HPDE6-E6E7 (cell line): Measurements from ENCODE around the gene SMG6.

Experiments
- DNase-seq: peaks from one replicate; pipeline ENCODE4 v3.0.0; 2011; ENCODE audit warnings: missing footprints; ENCODE audit errors: extremely low spot score

The SMG6 gene

GRCh38 chr17:2049333-2050299 lies 254.0 kb downstream of the SMG6 start:
- DNase-seq = no peak

DNA sequence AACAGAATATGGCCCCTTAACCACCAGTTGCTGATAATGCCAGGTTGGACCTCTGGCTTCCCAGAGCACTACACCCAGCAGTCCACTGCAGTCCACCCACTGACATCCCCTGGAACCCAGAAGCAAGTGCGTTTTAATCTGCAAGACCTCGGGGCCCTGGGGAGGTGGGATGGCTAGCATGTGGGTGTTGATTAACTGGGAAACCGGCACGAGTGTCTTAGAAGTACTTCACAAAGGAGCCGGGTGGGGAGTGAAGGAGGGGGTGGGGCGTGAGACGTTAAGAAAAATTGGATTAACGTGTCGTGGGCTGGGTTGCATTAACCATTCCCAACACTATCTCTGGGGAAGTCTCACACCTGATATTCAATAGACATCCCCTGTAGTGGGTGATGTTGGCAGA lies 254.8 kb downstream of the SMG6 start:
- no peak for DNase-seq

DNA sequence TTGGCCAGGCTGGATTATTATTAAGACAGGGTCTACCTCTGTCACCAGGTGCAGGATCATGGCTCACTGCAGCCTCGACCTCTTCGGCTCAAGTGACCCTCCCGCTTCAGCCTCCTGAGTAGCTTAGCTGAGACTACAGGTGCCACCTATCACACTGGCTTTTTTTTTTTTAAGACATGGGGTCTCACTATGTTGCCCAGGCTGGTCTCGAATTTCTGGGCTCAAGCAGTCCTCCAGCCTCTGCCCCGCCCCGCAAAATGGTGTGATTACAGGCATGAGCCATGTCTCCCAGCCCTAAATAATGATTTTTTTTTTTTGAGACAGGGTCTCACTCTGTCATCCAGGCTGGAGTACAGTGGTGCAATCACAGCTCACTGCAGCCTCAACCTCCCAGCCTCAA lies 256.0 kb downstream of the SMG6 start:
- DNase-seq = no peak

DNA sequence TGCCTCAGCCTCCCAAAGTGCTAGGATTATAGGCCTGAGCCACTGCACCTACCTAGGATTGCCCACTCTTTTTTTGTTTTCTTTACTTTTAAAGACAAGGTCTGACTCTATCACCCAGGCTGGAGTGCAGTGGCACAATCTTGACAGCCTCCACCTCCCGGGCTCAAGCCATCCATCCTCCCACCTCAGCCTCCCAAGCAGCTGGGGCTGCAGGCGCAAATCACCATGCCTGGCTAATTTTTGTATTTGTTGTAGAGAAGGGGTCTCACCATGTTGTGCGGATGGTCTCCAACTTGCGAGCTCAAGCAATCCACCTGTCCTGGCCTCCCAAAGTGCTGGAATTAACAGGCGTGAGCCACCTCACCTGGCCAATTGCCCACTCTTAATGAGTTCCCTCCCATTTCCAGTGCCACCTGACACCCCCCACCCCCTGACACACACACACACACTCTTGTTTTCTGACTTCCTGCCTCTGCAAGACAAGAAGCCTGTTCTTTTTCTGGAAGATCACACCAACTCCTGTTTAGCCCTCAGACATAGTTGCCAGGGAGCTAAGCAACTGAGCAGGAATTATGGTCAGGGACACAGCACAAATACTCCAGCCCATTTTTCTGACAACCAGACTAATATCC lies 259.2 kb downstream of the SMG6 start:
- DNase-seq = no peak

GRCh38 chr17:2043785-2044184 lies 259.8 kb downstream of the SMG6 start:
- DNase-seq = no peak

- DNase-seq = no peak
Observed at GRCh38 chr17:2042933-2043332, 260.7 kb downstream of the SMG6 start.

GRCh38 chr17:2042390-2042847 lies 261.2 kb downstream of the SMG6 start:
- no peak for DNase-seq

GRCh38 chr17:2041561-2042389 lies 261.8 kb downstream of the SMG6 start, which contains the start of gene OVCA2:
OVCA2 (plus strand) TSS chr17:2042022; CDS start chr17:2042048, 26 bp downstream.
- peak; percentile 92 for DNase-seq

DNA sequence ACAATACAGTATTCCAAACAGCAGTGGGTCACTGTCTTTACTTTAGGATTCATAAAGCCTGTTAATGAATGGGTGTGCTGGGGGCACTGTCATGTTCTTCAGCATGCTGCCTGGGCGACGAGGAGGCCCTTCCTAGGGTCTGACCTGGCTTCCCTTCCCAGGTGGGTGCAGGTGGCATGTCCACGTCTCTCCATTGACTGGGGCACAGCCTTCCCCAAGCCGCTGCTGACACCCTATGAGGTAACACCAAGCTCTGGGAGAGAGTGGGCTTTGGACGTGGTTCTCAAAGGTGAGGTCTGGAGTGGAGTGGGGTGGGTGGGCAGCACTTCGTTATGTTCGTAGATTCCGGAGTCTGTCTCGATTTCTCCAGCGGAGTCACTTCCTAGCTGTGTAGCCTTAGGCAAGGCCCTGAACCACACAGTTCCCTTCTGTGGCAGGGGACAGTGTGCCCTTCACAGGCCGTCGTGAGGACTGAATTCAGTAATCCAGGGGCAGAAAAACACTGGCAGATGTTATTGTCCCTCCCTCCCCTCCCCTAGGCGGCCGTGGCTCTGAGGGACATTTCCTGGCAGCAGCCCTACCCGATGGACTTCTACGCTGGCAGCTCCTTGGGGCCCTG lies 262.5 kb downstream of the SMG6 start:
- no peak for DNase-seq

GRCh38 chr17:2040219-2040827 lies 263.3 kb downstream of the SMG6 start:
- no peak for DNase-seq

GRCh38 chr17:2037155-2037554 lies 266.4 kb downstream of the SMG6 start:
- no peak for DNase-seq

DNA sequence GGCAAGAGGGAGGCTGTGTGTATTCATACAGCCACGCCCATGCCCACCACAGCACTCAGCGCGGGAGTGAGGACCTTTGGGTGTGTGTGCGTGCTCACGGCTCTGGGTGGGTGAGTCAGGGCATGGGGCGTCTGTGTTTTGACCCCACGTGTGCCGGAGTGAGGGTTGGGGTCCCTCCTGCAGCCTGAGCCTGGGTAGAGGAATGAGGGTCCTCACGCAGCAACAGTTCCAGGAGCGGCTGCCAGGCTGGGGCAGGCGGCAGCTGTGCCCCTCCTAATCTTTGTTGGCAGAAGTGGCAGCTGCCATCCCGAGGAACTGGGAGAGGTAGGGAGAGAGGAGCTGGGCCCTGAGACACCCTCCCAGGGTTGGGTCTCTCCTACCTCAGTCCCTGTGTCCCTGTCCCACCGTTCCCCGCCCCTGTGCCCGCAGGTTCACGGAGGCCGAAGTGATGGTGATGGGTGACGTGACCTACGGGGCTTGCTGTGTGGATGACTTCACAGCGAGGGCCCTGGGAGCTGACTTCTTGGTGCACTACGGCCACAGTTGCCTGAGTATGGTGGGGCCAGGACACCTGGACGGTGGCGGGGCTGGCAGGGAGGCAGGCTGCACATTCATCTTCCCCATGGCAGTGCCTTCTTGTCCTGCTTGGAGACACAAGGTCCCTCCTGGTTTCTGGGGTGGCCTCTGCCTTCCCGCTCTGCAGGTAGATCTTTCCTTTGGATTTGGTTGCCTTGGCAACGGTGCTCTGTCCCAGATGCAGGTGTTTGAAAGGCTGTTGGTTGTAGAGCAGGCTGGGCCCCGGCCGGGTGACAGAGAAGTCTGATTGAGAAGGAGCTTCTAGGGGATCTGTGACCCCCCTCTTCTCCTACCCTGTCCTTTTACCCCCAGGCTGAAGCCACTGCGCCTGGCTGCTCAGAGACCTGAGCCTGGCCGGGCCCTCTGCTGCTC lies 267.8 kb downstream of the SMG6 start:
- DNase-seq = no peak

DNA sequence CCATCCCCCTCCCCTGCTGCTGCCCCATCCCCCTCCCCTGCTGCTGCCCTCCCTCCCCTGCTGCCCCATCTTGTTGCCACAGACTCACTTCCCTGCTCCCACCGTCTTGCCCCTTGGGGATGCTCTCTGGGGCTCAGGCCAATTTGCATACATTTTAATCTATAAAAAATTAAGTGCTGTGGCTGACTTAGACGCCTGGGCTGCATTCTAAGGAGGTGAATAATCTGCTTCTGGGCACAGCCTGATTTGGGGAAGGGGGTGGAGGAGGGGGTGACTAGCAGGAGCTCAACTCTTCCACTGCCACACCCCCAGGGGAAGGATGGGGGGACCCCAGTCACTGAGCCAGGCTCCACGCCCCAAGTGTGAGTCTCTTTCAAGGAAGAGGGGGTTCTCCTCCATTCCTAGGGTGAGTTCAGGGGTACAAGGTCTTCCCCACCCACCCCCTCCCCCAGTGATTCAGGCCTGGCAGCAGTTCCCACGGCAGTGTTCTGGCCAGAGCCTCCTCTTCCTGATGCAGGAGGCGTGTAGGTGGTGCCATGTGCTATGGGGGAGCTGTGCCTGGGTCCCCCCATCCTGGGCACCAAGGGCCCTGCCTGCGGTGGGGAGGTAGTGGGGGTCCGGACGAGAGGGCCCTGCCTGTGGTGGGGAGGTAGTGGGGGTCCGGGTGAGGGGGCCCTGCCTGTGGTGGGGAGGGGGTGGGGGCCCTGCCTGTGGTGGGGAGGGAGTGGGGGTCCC lies 268.6 kb downstream of the SMG6 start:
- no peak for DNase-seq

DNA sequence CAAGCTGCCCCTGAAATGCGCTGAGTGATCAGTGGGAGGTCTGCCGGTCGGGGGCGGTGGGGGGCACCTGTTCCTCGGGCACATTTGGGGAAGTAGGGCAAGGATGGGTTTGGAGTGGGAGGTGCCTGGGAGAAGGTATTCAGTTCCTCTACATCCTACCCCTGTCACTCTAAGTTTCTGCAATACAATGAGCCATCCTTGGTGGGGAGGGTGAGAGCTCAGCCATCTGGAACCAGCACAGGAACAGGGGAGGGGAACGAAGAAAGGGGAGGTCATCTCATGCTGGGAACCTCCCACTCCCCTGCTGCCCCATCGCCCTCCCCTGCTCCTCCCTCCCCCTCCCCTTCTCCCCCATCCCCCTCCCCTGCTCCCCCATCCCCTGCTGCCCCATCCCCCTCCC lies 269.4 kb downstream of the SMG6 start:
- DNase-seq = no peak

DNA sequence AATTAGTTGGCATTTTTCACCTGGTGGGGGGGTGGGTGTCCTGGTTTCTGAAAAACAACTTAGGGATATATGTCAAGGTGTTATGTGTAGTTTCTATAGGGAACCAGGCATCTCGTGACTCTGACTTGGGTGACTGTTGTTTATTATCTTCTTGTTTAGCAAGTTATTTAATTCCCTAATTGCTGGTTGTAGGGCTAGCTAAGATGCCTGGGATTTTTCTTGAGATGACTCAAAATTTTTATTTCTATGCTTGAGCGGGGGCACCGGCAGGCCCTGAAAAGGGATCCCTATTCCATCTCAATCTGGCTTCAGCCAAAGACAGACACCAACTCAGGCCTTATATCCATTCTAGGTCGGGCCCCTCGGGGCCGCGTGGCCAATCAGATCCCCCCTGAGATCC lies 270.4 kb downstream of the SMG6 start:
- no peak for DNase-seq

- no peak for DNase-seq
Observed at GRCh38 chr17:2030779-2031163, 272.8 kb downstream of the SMG6 start.

- peak; percentile 90 for DNase-seq
Observed at GRCh38 chr17:2029911-2030778, 273.4 kb downstream of the SMG6 start, which contains the start of gene DPH1. DPH1 (plus strand) TSS chr17:2030153; CDS start chr17:2030170, 17 bp downstream.

DNA sequence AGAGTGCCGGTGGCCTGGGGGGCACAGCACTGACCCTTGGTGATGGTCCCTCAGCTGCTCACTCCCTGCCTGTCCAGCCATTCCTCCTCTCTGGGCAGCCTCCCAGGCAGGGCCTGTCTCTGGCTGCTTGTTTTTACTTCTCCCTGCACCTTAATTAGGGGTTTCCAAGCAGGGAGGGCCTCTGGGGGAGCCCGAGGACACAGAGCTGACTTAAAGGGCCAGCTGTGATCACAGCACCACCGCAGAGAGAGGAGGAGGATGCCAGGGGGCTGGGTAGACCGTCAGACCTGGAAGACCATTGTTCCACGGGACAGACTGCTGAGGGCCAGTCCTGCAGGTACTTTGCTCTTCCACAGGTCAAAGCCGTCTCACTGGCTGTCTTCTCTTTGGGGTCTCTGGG lies 274.8 kb downstream of the SMG6 start:
- DNase-seq = no peak
